HG02840 (cell line): Measurements from ENCODE around the gene MAN1B1.

Experiments used
- ATAC-seq: cut with Tn5 transposase; IDR thresholded peaks from one replicate; pipeline ENCODE4 v1.9.1; 2021; ENCODE audit warnings: mild to moderate bottlenecking, moderate library complexity, moderate number of reproducible peaks; ENCODE audit not compliant: unreplicated experiment, low FRiP score

The MAN1B1 gene

GRCh38 chr9:137086531-137087408 is at the start of gene MAN1B1:
MAN1B1 (plus strand) TSS chr9:137086985; CDS start chr9:137087000, 15 bp downstream.
- ATAC-seq, result peak; percentile 87

GRCh38 chr9:137037035-137037434 is 49.8 kb upstream of the MAN1B1 start:
- ATAC-seq, result no peak

- ATAC-seq, result no peak
Observed at GRCh38 chr9:137037483-137037882, 49.3 kb upstream of the MAN1B1 start.

- ATAC-seq, result no peak
Observed at GRCh38 chr9:137038916-137039315, 47.9 kb upstream of the MAN1B1 start.

- no peak for ATAC-seq
Observed at GRCh38 chr9:137039611-137040366, 47.0 kb upstream of the MAN1B1 start.

- no peak for ATAC-seq
Observed at GRCh38 chr9:137040568-137040967, 46.2 kb upstream of the MAN1B1 start.

GRCh38 chr9:137041124-137041523 is 45.7 kb upstream of the MAN1B1 start:
- ATAC-seq, result no peak

GRCh38 chr9:137042751-137043727 is 43.7 kb upstream of the MAN1B1 start:
- no peak for ATAC-seq

- ATAC-seq, result no peak
Observed at GRCh38 chr9:137044037-137044436, 42.7 kb upstream of the MAN1B1 start.

GRCh38 chr9:137044502-137045177 is 42.1 kb upstream of the MAN1B1 start:
- ATAC-seq, result no peak

- no peak for ATAC-seq
Observed at GRCh38 chr9:137045294-137046087, 41.3 kb upstream of the MAN1B1 start.

- no peak for ATAC-seq
Observed at GRCh38 chr9:137046088-137046787, 40.5 kb upstream of the MAN1B1 start, which contains the start of gene NPDC1. NPDC1 (minus strand) TSS chr9:137046177; CDS start chr9:137045989, 188 bp downstream.

GRCh38 chr9:137048655-137049543 is 37.9 kb upstream of the MAN1B1 start:
- ATAC-seq, result no peak

- ATAC-seq, result no peak
Observed at GRCh38 chr9:137049544-137050449, 37.0 kb upstream of the MAN1B1 start.

GRCh38 chr9:137050570-137050969 is 36.2 kb upstream of the MAN1B1 start:
- ATAC-seq, result no peak

GRCh38 chr9:137051145-137051724 is 35.5 kb upstream of the MAN1B1 start:
- ATAC-seq, result no peak
